OCI-LY7 (cell line): ENCODE results near the gene DPYD. TPM values are rescaled to one million over a fixed set of nuclear protein-coding genes. Genes with fewer than 3 reads are reported as not detected.

Experiments
- BruUV-seq: library from RNA; stranded (reverse); fragments of 400-500 nt; replicated peaks from 2 replicates; lab custom pipeline; 2021; lab: Mats Ljungman, UMichigan
- CTCF ChIA-PET: fragments of 300-600 bp; sonication (Branson Sonifier 250); formaldehyde crosslinking; loops from one replicate; lab custom pipeline; 2022; ENCODE audit warnings: antibody characterized with exemption; ENCODE audit not compliant: unreplicated experiment; lab: Charles Lee
- POLR2A ChIA-PET: fragments of 300-600 bp; sonication (Branson Sonifier 250); formaldehyde crosslinking; loops from one replicate; lab custom pipeline; 2022; ENCODE audit warnings: antibody characterized with exemption; lab: Charles Lee
- DNase-seq: peaks from one replicate; pipeline ENCODE4 v3.0.0-alpha.2; 2015; ENCODE audit warnings: low spot score
- H2AFZ ChIP-seq: fragments of 200-600 bp; sonication (generic), shearing (Covaris generic); 2 replicates; pipeline ENCODE4 v1.6.1; 2014; ENCODE audit warnings: mild to moderate bottlenecking, antibody characterized with exemption, low read length, moderate library complexity
- H3K27ac ChIP-seq: fragments of 200-600 bp; sonication (generic); 2 replicates; pipeline ENCODE4 v1.5.1; 2014; ENCODE audit warnings: mixed run types, low read depth, mild to moderate bottlenecking, moderate library complexity, low read length, inconsistent platforms; ENCODE audit not compliant: poor library complexity, severe bottlenecking
- H3K36me3 ChIP-seq: fragments of 200-600 bp; sonication (generic); 2 replicates; pipeline ENCODE4 v1.6.1; 2014; ENCODE audit warnings: mild to moderate bottlenecking, antibody characterized with exemption, low read length, moderate library complexity, mixed read lengths; ENCODE audit not compliant: insufficient read depth
- H3K4me1 ChIP-seq: fragments of 200-600 bp; sonication (generic); 2 replicates; pipeline ENCODE4 v1.5.1; 2014; ENCODE audit warnings: mild to moderate bottlenecking, low read length; ENCODE audit not compliant: insufficient read depth, poor library complexity, severe bottlenecking
- H3K4me2 ChIP-seq: fragments of 200-600 bp; sonication (generic); 2 replicates; pipeline ENCODE4 v1.6.1; 2014; ENCODE audit warnings: mild to moderate bottlenecking, low read length
- H3K4me3 ChIP-seq: fragments of 200-600 bp; sonication (generic); 2 replicates; pipeline ENCODE4 v1.5.1; 2014; ENCODE audit warnings: mild to moderate bottlenecking, low read depth, low read length; ENCODE audit not compliant: poor library complexity, severe bottlenecking
- H3K79me2 ChIP-seq: fragments of 200-600 bp; sonication (generic); 2 replicates; pipeline ENCODE4 v1.6.1; 2016; ENCODE audit warnings: low read depth, mild to moderate bottlenecking, low read length, moderate library complexity, mixed read lengths; ENCODE audit not compliant: insufficient read depth
- H3K9me2 ChIP-seq: fragments of 200-600 bp; sonication (generic); 2 replicates; pipeline ENCODE4 v1.6.1; 2016; ENCODE audit warnings: mild to moderate bottlenecking, low read length, mixed read lengths; ENCODE audit not compliant: insufficient read depth
- H3K9me3 ChIP-seq: fragments of 200-600 bp; sonication (generic); 2 replicates; pipeline ENCODE4 v1.6.1; 2014; ENCODE audit warnings: mild to moderate bottlenecking, mixed run types, low read length, mixed read lengths
- H4K20me1 ChIP-seq: fragments of 200-600 bp; sonication (generic); 2 replicates; pipeline ENCODE4 v1.6.1; 2014; ENCODE audit warnings: mild to moderate bottlenecking, antibody characterized with exemption, low read length, moderate library complexity, mixed read lengths; ENCODE audit not compliant: insufficient read depth
- CTCF ChIP-seq: fragments of 200-600 bp; sonication (generic); conservative IDR thresholded peaks from 2 replicates; pipeline ENCODE4 v1.5.1; 2014; ENCODE audit warnings: mild to moderate bottlenecking, antibody characterized with exemption, low read length, moderate library complexity, mixed read lengths
- EZH2phosphoT487 ChIP-seq: fragments of 200-600 bp; sonication (generic); IDR thresholded peaks from 2 replicates; pipeline ENCODE4 v1.6.1; 2018; ENCODE audit warnings: low read depth, borderline replicate concordance, mild to moderate bottlenecking, mixed run types, antibody characterized with exemption, low read length, moderate library complexity, mixed read lengths
- intact Hi-C: fragments of 100-400 bp; cut with micrococcal nuclease; formaldehyde crosslinking; loops from one replicate; pipeline ENCODE4 v1.10.0; 2022; ENCODE audit not compliant: unreplicated experiment
- total RNA-seq, 2 experiments: library from RNA; depleted of rRNA in 1 of 2; stranded (reverse); fragments of >200 nt in 1 of 2; shearing (Covaris generic) in 1 of 2; gene quantifications; 2 replicates each; pipeline ENCODE4 v1.2.3, GENCODE V29; 2014 to 2022

Gene DPYD
- total RNA-seq, 2 experiments from 2014 or later: 5.5 to 13.4 TPM

- H3K9me2 ChIP-seq: no peaks in the 10 kb centered on the region
- CTCF ChIA-PET: no interaction called here
- H3K4me2 ChIP-seq: no peak overlapping the region
- POLR2A ChIA-PET: interaction anchor here (0.8 to 1.0 kb wide), 3 partner anchors 12 to 92 kb away, joined by 3 to 6 read pairs (median 3); no protein-coding TSS in a partner anchor
- no peaks in the 10 kb centered on the region for H3K36me3 ChIP-seq
- TF ChIP-seq EZH2phosphoT487 (no peak), CTCF (no peak)
- H3K27ac ChIP-seq: no peak overlapping the region
- H3K4me1 ChIP-seq: no peaks in the 10 kb centered on the region
- DNase-seq: no peak
- no peak overlapping the region for H3K4me3 ChIP-seq
- H4K20me1 ChIP-seq: no peaks in the 10 kb centered on the region
- no peaks in the 10 kb centered on the region for H3K79me2 ChIP-seq
- intact Hi-C loops: no loop called here
- H3K9me3 ChIP-seq: no peaks in the 10 kb centered on the region
- no peak overlapping the region for H2AFZ ChIP-seq
- BruUV-seq: no TSS peak
Measured at GRCh38 chr1:97441966-97442365, 478.9 kb downstream of the DPYD start.

- no TSS peak for BruUV-seq
- Histone ChIP-seq H3K79me2 (no peaks in the 10 kb centered on the region), H2AFZ (no peak overlapping the region), H3K9me3 (no peaks in the 10 kb centered on the region), H3K9me2 (no peaks in the 10 kb centered on the region), H3K4me2 (no peak overlapping the region), H3K4me3 (no peak overlapping the region), H3K36me3 (no peaks in the 10 kb centered on the region), H3K27ac (no peak overlapping the region), H3K4me1 (no peaks in the 10 kb centered on the region), H4K20me1 (no peaks in the 10 kb centered on the region)
- ChIA-PET CTCF (no interaction called here), POLR2A (no interaction called here)
- DNase-seq: no peak
- intact Hi-C loops: no loop called here
- TF ChIP-seq EZH2phosphoT487: no peak
- no peak for TF ChIP-seq CTCF
Measured at GRCh38 chr1:97433824-97434177, 487.0 kb downstream of the DPYD start.

GRCh38 chr1:97433094-97433823, 487.6 kb downstream of the DPYD start:
- BruUV-seq: no TSS peak
- ChIA-PET CTCF (no interaction called here), POLR2A (no interaction called here)
- no peaks in the 10 kb centered on the region for H3K4me1 ChIP-seq
- H4K20me1 ChIP-seq: no peaks in the 10 kb centered on the region
- no peak overlapping the region for H3K4me3 ChIP-seq
- DNase-seq: no peak
- TF ChIP-seq EZH2phosphoT487 (no peak), CTCF (no peak)
- H3K36me3 ChIP-seq: no peaks in the 10 kb centered on the region
- no peak overlapping the region for H2AFZ ChIP-seq
- no peaks in the 10 kb centered on the region for H3K9me3 ChIP-seq
- intact Hi-C loops: no loop called here
- no peaks in the 10 kb centered on the region for H3K79me2 ChIP-seq
- H3K4me2 ChIP-seq: no peak overlapping the region
- H3K27ac ChIP-seq: no peak overlapping the region
- H3K9me2 ChIP-seq: no peaks in the 10 kb centered on the region
